Naive thymus-derived CD4-positive, alpha-beta T cell (primary cell): ENCODE data around the gene PHACTR1. TPM values are rescaled to one million over a fixed set of nuclear protein-coding genes. Genes with fewer than 3 reads are reported as not detected.

Source experiments
- ATAC-seq: fragments of 150-1000 bp; cut with Tn5 transposase; 2 replicates; pipeline ENCODE4 v1.10.0; 2021; ENCODE audit warnings: mild to moderate bottlenecking, moderate library complexity
- CTCF ChIA-PET: fragments of 350-600 bp; sonication (Branson Sonifier 250); formaldehyde crosslinking; loops from one replicate; lab custom pipeline; 2021; ENCODE audit warnings: antibody characterized with exemption; lab: Charles Lee
- POLR2A ChIA-PET: fragments of 350-600 bp; sonication (Branson Sonifier 250); formaldehyde crosslinking; loops from one replicate; lab custom pipeline; 2021; ENCODE audit warnings: antibody characterized with exemption, inconsistent platforms; lab: Charles Lee
- DNase-seq, 9 donors: peaks; one replicate each; pipeline versions ENCODE4 v3.0.0 to v3.0.0-alpha.2; 2020 to 2022; ENCODE audit warnings: mixed read lengths in 1 of 9
- H3K27ac ChIP-seq: one replicate; pipeline ENCODE4 v1.7.0; 2013; ENCODE audit warnings: mild to moderate bottlenecking, low read depth, low read length, moderate library complexity
- H3K27me3 ChIP-seq, 2 donors: one replicate each; pipeline ENCODE4 v1.7.0; 2013; ENCODE audit warnings: low read length in 2 of 2, mild to moderate bottlenecking in 2 of 2, moderate library complexity in 2 of 2; ENCODE audit not compliant: control insufficient read depth in 2 of 2, insufficient read depth in 2 of 2
- H3K36me3 ChIP-seq, 3 experiments: 1 replicate in 2 of 3; 2 replicates in 1 of 3; pipeline ENCODE4 v1.7.0; 2013; ENCODE audit warnings: low read length in 3 of 3, mild to moderate bottlenecking in 3 of 3, moderate library complexity in 1 of 3; ENCODE audit not compliant: insufficient read depth in 3 of 3, control insufficient read depth in 2 of 3
- H3K4me1 ChIP-seq, 2 donors: one replicate each; pipeline ENCODE4 v1.7.0; 2013; ENCODE audit warnings: low read length in 2 of 2, mild to moderate bottlenecking in 2 of 2, moderate library complexity in 1 of 2; ENCODE audit not compliant: control insufficient read depth in 2 of 2, insufficient read depth in 2 of 2
- H3K4me3 ChIP-seq: 2 replicates; pipeline ENCODE4 v1.7.0; 2013; ENCODE audit warnings: mild to moderate bottlenecking, low read length
- H3K9me3 ChIP-seq, 3 experiments: 1 replicate in 2 of 3; 2 replicates in 1 of 3; pipeline ENCODE4 v1.7.0; 2013; ENCODE audit warnings: low read length in 3 of 3; ENCODE audit not compliant: control insufficient read depth in 2 of 3
- H3K27ac Mint-ChIP-seq, 9 donors: one replicate each; pipeline ENCODE4 v1.8.0; 2020 to 2022; ENCODE audit warnings: mixed read lengths in 9 of 9, mild to moderate bottlenecking in 8 of 9, moderate library complexity in 5 of 9, inconsistent platforms in 2 of 9
- H3K27me3 Mint-ChIP-seq, 5 donors: one replicate each; pipeline ENCODE4 v1.8.0; 2021 to 2022; ENCODE audit warnings: mixed read lengths in 5 of 5, mild to moderate bottlenecking in 1 of 5
- H3K36me3 Mint-ChIP-seq, 5 donors: one replicate each; pipeline ENCODE4 v1.8.0; 2020 to 2022; ENCODE audit warnings: mixed read lengths in 5 of 5, mild to moderate bottlenecking in 3 of 5, inconsistent platforms in 1 of 5
- H3K4me1 Mint-ChIP-seq, 7 donors: one replicate each; pipeline ENCODE4 v1.8.0; 2020 to 2022; ENCODE audit warnings: mixed read lengths in 7 of 7, mild to moderate bottlenecking in 3 of 7, inconsistent platforms in 1 of 7
- H3K4me3 Mint-ChIP-seq, 10 donors: one replicate each; pipeline ENCODE4 v1.8.0; 2020 to 2022; ENCODE audit warnings: mild to moderate bottlenecking in 10 of 10, mixed read lengths in 10 of 10, moderate library complexity in 6 of 10, inconsistent platforms in 2 of 10
- H3K9me3 Mint-ChIP-seq, 11 donors: one replicate each; pipeline ENCODE4 v1.8.0; 2020 to 2022; ENCODE audit warnings: mixed read lengths in 11 of 11, mild to moderate bottlenecking in 4 of 11, inconsistent platforms in 1 of 11, moderate library complexity in 1 of 11
- intact Hi-C, 2 donors: fragments of 100-400 bp; cut with micrococcal nuclease; formaldehyde crosslinking; loops; one replicate each; pipeline ENCODE4 v1.15.1; 2023
- polyA plus RNA-seq, 2 donors: library from polyadenylated mRNA; unstranded; fragments of 300-500 nt; fragmentation: Illumina TruSeq; gene quantifications; one replicate each; pipeline ENCODE4 v1.2.3, GENCODE V29; 2021
- total RNA-seq, 6 experiments: library from RNA in 5 of 6; stranded (reverse) in 5 of 6; gene quantifications; 1 replicate in 5 of 6; 2 replicates in 1 of 6; pipeline ENCODE4 v1.2.3 and lab custom pipeline; 2021 to 2026

PHACTR1 gene
- total and polyA plus RNA-seq, 7 experiments from 2014 or later: 0.18 to 43.1 (median 0.62) TPM

- peaks cover 23 to 56% (median 36%) of the 10 kb centered on the region in 5 donors for H3K36me3 Mint-ChIP-seq
- no peak overlapping the region for H3K27ac ChIP-seq
- H3K4me1 Mint-ChIP-seq: peaks cover 0 to 21% (median 4%) of the 10 kb centered on the region in 7 donors
- no peaks in the 10 kb centered on the region for H3K27me3 ChIP-seq
- H3K27me3 Mint-ChIP-seq: no peaks in the 10 kb centered on the region
- no peak overlapping the region for H3K4me3 Mint-ChIP-seq
- ChIA-PET CTCF (no interaction called here), POLR2A (no interaction called here)
- DNase-seq (no peak), ATAC-seq (no peak)
- no peaks in the 10 kb centered on the region for H3K9me3 ChIP-seq
- intact Hi-C loops: no loop called here
- no peak overlapping the region for H3K27ac Mint-ChIP-seq
- H3K36me3 ChIP-seq: peaks cover 4 to 51% (median 14%) of the 10 kb centered on the region in 3 experiments
- no peaks in the 10 kb centered on the region for H3K9me3 Mint-ChIP-seq
- H3K4me1 ChIP-seq: peaks cover 0 to 6% of the 10 kb centered on the region in 2 donors
- no peak overlapping the region for H3K4me3 ChIP-seq
These were observed 591.8 kb downstream of the PHACTR1 start for GRCh38 chr6:13308332-13308731.

DNA sequence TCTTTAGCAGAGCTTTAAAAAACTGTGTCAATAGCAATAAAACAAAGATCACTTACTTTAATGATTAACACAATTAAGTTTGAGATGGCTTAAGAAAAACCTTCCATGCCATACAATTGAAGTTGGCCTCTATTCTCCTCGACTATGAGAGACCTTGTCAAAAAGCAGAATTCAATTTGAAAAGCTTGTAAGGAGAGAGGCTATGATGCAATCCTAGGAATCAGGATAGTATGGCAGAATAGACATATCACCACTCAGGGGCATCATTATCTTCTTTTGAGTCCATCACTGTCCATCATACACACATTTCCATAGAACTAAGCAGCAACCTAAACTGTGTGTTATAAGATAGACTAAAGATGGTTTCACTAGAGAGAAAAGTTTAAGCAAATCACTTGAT is 594.6 kb downstream of the PHACTR1 start:
- Histone ChIP-seq H3K9me3 (no peaks in the 10 kb centered on the region), H3K4me1 (no peaks in the 10 kb centered on the region), H3K27ac (no peak overlapping the region), H3K36me3 (peaks cover 0 to 52% (median 4%) of the 10 kb centered on the region in 3 experiments), H3K27me3 (no peaks in the 10 kb centered on the region), H3K4me3 (no peak overlapping the region)
- POLR2A ChIA-PET: no interaction called here
- Mint-ChIP-seq H3K27ac (no peak overlapping the region), H3K36me3 (peaks cover 27 to 62% (median 43%) of the 10 kb centered on the region in 5 donors), H3K4me3 (no peak overlapping the region), H3K27me3 (no peaks in the 10 kb centered on the region), H3K4me1 (peaks cover 0 to 6% (median 0%) of the 10 kb centered on the region in 7 donors), H3K9me3 (no peaks in the 10 kb centered on the region)
- CTCF ChIA-PET: no interaction called here
- ATAC-seq (no peak), DNase-seq (no peak)
- intact Hi-C loops: no loop called here

DNA sequence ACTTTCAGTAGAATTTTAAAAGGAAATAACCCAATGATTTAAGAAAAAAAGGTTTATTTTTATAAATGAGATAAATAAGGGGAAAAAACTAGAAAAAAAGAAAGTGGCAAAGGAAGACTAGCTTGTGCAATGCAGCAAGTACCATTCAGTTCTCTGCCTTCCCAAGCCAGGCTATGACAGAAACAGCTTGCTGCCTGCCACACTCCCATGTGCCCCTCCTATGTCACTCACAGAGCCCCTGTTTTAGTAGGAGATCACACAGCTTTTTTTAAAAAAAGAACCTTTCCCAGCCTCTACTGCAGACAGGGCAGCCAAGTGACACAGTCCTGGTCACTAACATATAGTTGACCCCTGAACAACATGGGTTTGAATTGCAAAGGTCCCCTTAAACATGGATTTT is 598.2 kb downstream of the PHACTR1 start:
- Histone ChIP-seq H3K4me1 (no peaks in the 10 kb centered on the region), H3K9me3 (no peaks in the 10 kb centered on the region), H3K27me3 (no peaks in the 10 kb centered on the region), H3K4me3 (no peak overlapping the region), H3K27ac (no peak overlapping the region), H3K36me3 (peaks cover 0 to 56% (median 0%) of the 10 kb centered on the region in 3 experiments)
- no peak for ATAC-seq
- ChIA-PET CTCF (no interaction called here), POLR2A (interaction anchor here (1.2 kb wide), 1 partner anchor 11 kb away, joined by 3 read pairs; no protein-coding TSS in a partner anchor)
- Mint-ChIP-seq H3K36me3 (peaks cover 23 to 72% (median 55%) of the 10 kb centered on the region in 5 donors), H3K9me3 (no peaks in the 10 kb centered on the region), H3K27me3 (no peaks in the 10 kb centered on the region), H3K27ac (peak overlapping the region in 1 of 9 donors; percentile 11), H3K4me3 (no peak overlapping the region), H3K4me1 (peaks cover 0 to 2% (median 0%) of the 10 kb centered on the region in 7 donors)
- intact Hi-C loops: no loop called here
- no peak for DNase-seq

DNA sequence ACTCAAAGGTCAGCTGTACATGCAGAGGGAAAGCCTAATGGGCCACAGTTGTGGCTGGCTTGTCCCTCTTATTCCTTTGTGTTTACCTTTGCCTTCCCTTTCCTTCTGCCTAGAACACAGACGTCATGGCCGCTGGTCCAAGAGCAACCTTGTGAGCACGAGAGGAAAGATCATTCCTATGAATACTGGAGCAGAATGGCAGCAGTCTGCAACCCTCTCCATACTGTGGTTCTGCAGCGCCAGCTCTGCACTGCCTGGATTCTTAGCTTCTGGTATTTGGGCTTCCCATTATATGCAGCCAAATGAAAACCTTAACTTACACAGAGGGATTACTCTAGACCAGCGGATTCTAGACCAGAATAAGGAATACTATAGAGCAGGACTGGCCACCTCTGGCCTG is 599.3 kb downstream of the PHACTR1 start:
- Mint-ChIP-seq H3K27ac (no peak overlapping the region), H3K9me3 (no peaks in the 10 kb centered on the region), H3K27me3 (no peaks in the 10 kb centered on the region), H3K4me1 (no peaks in the 10 kb centered on the region), H3K36me3 (peaks cover 26 to 83% (median 58%) of the 10 kb centered on the region in 5 donors), H3K4me3 (no peak overlapping the region)
- intact Hi-C loops: no loop called here
- Histone ChIP-seq H3K27me3 (no peaks in the 10 kb centered on the region), H3K36me3 (peaks cover 0 to 61% (median 0%) of the 10 kb centered on the region in 3 experiments), H3K9me3 (no peaks in the 10 kb centered on the region), H3K27ac (no peak overlapping the region), H3K4me1 (no peaks in the 10 kb centered on the region), H3K4me3 (no peak overlapping the region)
- ChIA-PET POLR2A (interaction anchor here (0.7 to 1.2 kb wide), 2 partner anchors 7 to 10 kb away, joined by 3 read pairs; no protein-coding TSS in a partner anchor), CTCF (no interaction called here)
- ATAC-seq: no peak
- no peak for DNase-seq

DNA sequence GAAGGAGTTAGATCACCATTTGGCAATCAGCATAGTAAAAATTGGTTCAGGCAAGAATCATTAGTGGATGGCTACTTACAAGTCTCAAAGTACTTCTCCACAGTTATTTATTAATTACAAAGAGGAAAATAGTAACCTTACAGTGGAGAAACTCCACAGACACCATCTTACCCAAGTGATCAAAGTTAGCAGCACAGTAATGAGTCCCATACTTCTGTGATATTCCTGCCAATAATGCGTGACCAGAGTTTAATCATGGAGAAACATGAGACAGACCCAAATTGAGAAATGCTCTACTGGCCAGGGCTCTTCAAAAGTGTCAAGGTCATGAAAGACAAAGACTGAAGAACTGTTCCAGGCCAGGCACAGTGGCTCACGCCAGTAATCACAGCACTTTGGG is 602.3 kb downstream of the PHACTR1 start:
- H3K27me3 ChIP-seq: no peaks in the 10 kb centered on the region
- Mint-ChIP-seq H3K9me3 (no peaks in the 10 kb centered on the region), H3K36me3 (peaks cover 19 to 86% (median 59%) of the 10 kb centered on the region in 5 donors), H3K27me3 (no peaks in the 10 kb centered on the region), H3K27ac (no peak overlapping the region), H3K4me1 (peaks cover 0 to 1% (median 0%) of the 10 kb centered on the region in 7 donors), H3K4me3 (no peak overlapping the region)
- CTCF ChIA-PET: no interaction called here
- intact Hi-C loops: no loop called here
- H3K4me3 ChIP-seq: no peak overlapping the region
- POLR2A ChIA-PET: interaction anchor here (1.8 kb wide), 1 partner anchor 10 kb away, joined by 6 read pairs; the partner anchor contains the start of gene TBC1D7
- H3K36me3 ChIP-seq: peaks cover 0 to 72% (median 0%) of the 10 kb centered on the region in 3 experiments
- DNase-seq (no peak), ATAC-seq (no peak)
- no peak overlapping the region for H3K27ac ChIP-seq
- no peaks in the 10 kb centered on the region for H3K9me3 ChIP-seq
- no peaks in the 10 kb centered on the region for H3K4me1 ChIP-seq

DNA sequence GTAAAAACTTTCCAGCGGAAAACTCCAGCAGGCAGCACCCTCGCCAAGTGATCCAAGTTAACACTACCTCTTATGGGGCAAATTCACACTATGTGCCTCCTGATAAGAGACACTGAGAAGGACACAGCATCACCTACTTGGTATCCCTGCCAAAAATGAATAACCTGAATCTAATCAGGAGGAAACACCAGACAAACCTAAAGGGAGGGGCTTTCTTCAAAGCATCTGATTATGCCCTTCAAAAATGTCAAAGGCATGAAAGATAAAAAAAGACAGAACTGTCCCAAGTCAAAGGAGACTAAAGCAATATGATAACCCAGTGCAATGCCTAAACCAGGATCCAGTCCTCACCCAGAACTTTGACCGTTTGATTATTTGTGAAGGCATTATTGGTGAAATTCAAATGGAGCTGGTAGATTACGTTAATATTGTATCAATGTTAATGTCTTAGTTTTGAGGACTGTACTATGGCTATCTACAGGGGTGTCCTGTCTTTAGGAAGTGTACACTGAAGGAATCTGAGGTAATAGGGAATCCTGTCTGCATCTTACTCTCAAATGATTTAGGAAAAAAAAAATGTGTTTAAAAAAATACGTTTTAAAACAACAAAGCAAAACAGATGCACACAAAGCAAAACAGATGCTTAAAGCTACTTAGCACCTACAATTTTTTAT is 603.5 kb downstream of the PHACTR1 start:
- Mint-ChIP-seq H3K36me3 (peaks cover 19 to 88% (median 52%) of the 10 kb centered on the region in 5 donors), H3K9me3 (no peaks in the 10 kb centered on the region), H3K4me3 (no peak overlapping the region), H3K27ac (no peak overlapping the region), H3K27me3 (no peaks in the 10 kb centered on the region), H3K4me1 (peaks cover 0 to 1% (median 0%) of the 10 kb centered on the region in 7 donors)
- Histone ChIP-seq H3K27ac (no peak overlapping the region), H3K36me3 (peaks cover 0 to 81% (median 6%) of the 10 kb centered on the region in 3 experiments), H3K4me1 (no peaks in the 10 kb centered on the region), H3K9me3 (no peaks in the 10 kb centered on the region), H3K27me3 (no peaks in the 10 kb centered on the region), H3K4me3 (no peak overlapping the region)
- intact Hi-C loops: loop anchor here in 1 of 2 donors (10.0 kb wide), 1 partner anchor 685 kb away; no protein-coding TSS in a partner anchor
- CTCF ChIA-PET: no interaction called here
- ATAC-seq: no peak
- DNase-seq: no peak
- POLR2A ChIA-PET: interaction anchor here (1.2 kb wide), 1 partner anchor 8 kb away, joined by 8 read pairs; the partner anchor contains the start of gene TBC1D7
